CD4-positive, alpha-beta T cell (primary cell): ENCODE results near the gene NOTCH1. TPM values are rescaled to one million over a fixed set of nuclear protein-coding genes. Genes with fewer than 3 reads are reported as not detected.

Source experiments
- ATAC-seq: fragments of 200-7000 bp; cut with Tn5 transposase; one replicate; pipeline ENCODE4 v1.10.0; 2022; ENCODE audit warnings: mild to moderate bottlenecking; ENCODE audit not compliant: poor library complexity
- CTCF ChIA-PET: fragments of 350-600 bp; sonication (Branson Sonifier 250); formaldehyde crosslinking; loops from one replicate; lab custom pipeline; 2021; ENCODE audit warnings: antibody characterized with exemption, inconsistent platforms; lab: Charles Lee
- POLR2A ChIA-PET: fragments of 350-600 bp; sonication (Branson Sonifier 250); formaldehyde crosslinking; loops from one replicate; lab custom pipeline; 2021; ENCODE audit warnings: antibody characterized with exemption, inconsistent platforms; lab: Charles Lee
- DNase-seq, 14 experiments: peaks; one replicate each; pipeline ENCODE4 v3.0.0-alpha.2; 2013 to 2020; ENCODE audit warnings: mixed read lengths in 2 of 14
- H3K27ac ChIP-seq, 2 donors: one replicate each; pipeline versions ENCODE4 v1.5.1 to v1.7.0; 2013; ENCODE audit warnings: low read length in 2 of 2, low read depth in 1 of 2, mild to moderate bottlenecking in 1 of 2
- H3K27me3 ChIP-seq, 2 experiments: 1 replicate in 1 of 2; 2 replicates in 1 of 2; pipeline versions ENCODE4 v1.6.1 to v1.7.0; 2013; ENCODE audit warnings: low read length in 2 of 2, control low read depth in 1 of 2, mild to moderate bottlenecking in 1 of 2, moderate library complexity in 1 of 2; ENCODE audit not compliant: insufficient read depth in 2 of 2, control insufficient read depth in 1 of 2
- H3K36me3 ChIP-seq: one replicate; pipeline ENCODE4 v1.6.1; 2013; ENCODE audit warnings: low read length, control low read depth; ENCODE audit not compliant: insufficient read depth
- H3K4me1 ChIP-seq: one replicate; pipeline ENCODE4 v1.6.1; 2013; ENCODE audit warnings: low read length, control low read depth; ENCODE audit not compliant: insufficient read depth
- H3K4me3 ChIP-seq: one replicate; pipeline ENCODE4 v1.5.1; 2013; ENCODE audit warnings: mild to moderate bottlenecking, low read length, moderate library complexity
- H3K9me3 ChIP-seq, 2 experiments: 1 replicate in 1 of 2; 2 replicates in 1 of 2; pipeline versions ENCODE4 v1.6.1 to v1.7.0; 2013; ENCODE audit warnings: low read length in 2 of 2, mild to moderate bottlenecking in 2 of 2, control low read depth in 1 of 2, moderate library complexity in 1 of 2; ENCODE audit not compliant: control insufficient read depth in 1 of 2, insufficient read depth in 1 of 2
- H3K27ac Mint-ChIP-seq: one replicate; pipeline ENCODE4 v1.8.0; 2020; ENCODE audit warnings: mixed read lengths
- H3K27me3 Mint-ChIP-seq: one replicate; pipeline ENCODE4 v1.8.0; 2021; ENCODE audit warnings: mixed read lengths
- H3K36me3 Mint-ChIP-seq: one replicate; pipeline ENCODE4 v1.8.0; 2021; ENCODE audit warnings: low read depth, mixed read lengths
- H3K4me1 Mint-ChIP-seq: one replicate; pipeline ENCODE4 v1.8.0; 2021; ENCODE audit warnings: low read depth, mixed read lengths
- H3K4me3 Mint-ChIP-seq: one replicate; pipeline ENCODE4 v1.8.0; 2020; ENCODE audit warnings: mild to moderate bottlenecking, mixed read lengths
- H3K9me3 Mint-ChIP-seq: one replicate; pipeline ENCODE4 v1.8.0; 2020; ENCODE audit warnings: mixed read lengths
- CTCF ChIP-seq: fragments of 200-600 bp; IDR thresholded peaks from one replicate; pipeline ENCODE4 v1.8.0; 2022; ENCODE audit warnings: antibody characterized with exemption, mild to moderate bottlenecking
- intact Hi-C, 2 experiments: fragments of 100-400 bp; cut with DNase I in 1 of 2; cut with micrococcal nuclease in 1 of 2; formaldehyde crosslinking; loops; one replicate each; pipeline versions ENCODE4 v1.15.1 to v1.9.0; 2023 to 2025; cut with DNase I, micrococcal nuclease
- total RNA-seq, 174 experiments: library from RNA in 2 of 174; stranded (reverse) in 2 of 174; gene quantifications; one replicate each; pipeline ENCODE4 v1.2.3 and lab custom pipeline; 2021 to 2026

Gene NOTCH1
- total RNA-seq, 2 experiments from 2014 or later: 30.8 to 34.2 TPM

GRCh38 chr9:136465500-136466154 lies 80.2 kb downstream of the NOTCH1 start:
- H3K36me3 ChIP-seq: peaks cover 99% of the 10 kb centered on the region
- Mint-ChIP-seq H3K4me1 (no peaks in the 10 kb centered on the region), H3K27ac (no peak overlapping the region), H3K27me3 (no peaks in the 10 kb centered on the region), H3K4me3 (no peak overlapping the region), H3K9me3 (no peaks in the 10 kb centered on the region), H3K36me3 (peaks cover 96% of the 10 kb centered on the region)
- H3K9me3 ChIP-seq: no peaks in the 10 kb centered on the region
- CTCF ChIA-PET: no interaction called here
- H3K4me1 ChIP-seq: no peaks in the 10 kb centered on the region
- POLR2A ChIA-PET: no interaction called here
- DNase-seq (no peak), ATAC-seq (no peak)
- no peak overlapping the region for H3K4me3 ChIP-seq
- no peak for TF ChIP-seq CTCF
- no peaks in the 10 kb centered on the region for H3K27me3 ChIP-seq
- intact Hi-C loops: no loop called here
- H3K27ac ChIP-seq: no peak overlapping the region

- ChIA-PET CTCF (interaction anchor here (0.7 kb wide), 1 partner anchor 207 kb away, joined by 3 read pairs; no protein-coding TSS in a partner anchor), POLR2A (no interaction called here)
- no peaks in the 10 kb centered on the region for H3K27me3 ChIP-seq
- ATAC-seq (no peak), DNase-seq (no peak)
- Mint-ChIP-seq H3K4me1 (no peaks in the 10 kb centered on the region), H3K27ac (no peak overlapping the region), H3K9me3 (no peaks in the 10 kb centered on the region), H3K27me3 (no peaks in the 10 kb centered on the region), H3K36me3 (peaks cover 91% of the 10 kb centered on the region), H3K4me3 (no peak overlapping the region)
- no peaks in the 10 kb centered on the region for H3K4me1 ChIP-seq
- no peak overlapping the region for H3K27ac ChIP-seq
- intact Hi-C loops: no loop called here
- H3K4me3 ChIP-seq: no peak overlapping the region
- no peaks in the 10 kb centered on the region for H3K9me3 ChIP-seq
- peaks cover 99% of the 10 kb centered on the region for H3K36me3 ChIP-seq
- no peak for TF ChIP-seq CTCF
Measured at GRCh38 chr9:136464241-136464640, 81.6 kb downstream of the NOTCH1 start.

- Mint-ChIP-seq H3K9me3 (no peaks in the 10 kb centered on the region), H3K4me3 (no peak overlapping the region), H3K27ac (no peak overlapping the region), H3K4me1 (no peaks in the 10 kb centered on the region), H3K27me3 (no peaks in the 10 kb centered on the region), H3K36me3 (peaks cover 92% of the 10 kb centered on the region)
- no peaks in the 10 kb centered on the region for H3K9me3 ChIP-seq
- ChIA-PET CTCF (no interaction called here), POLR2A (no interaction called here)
- ATAC-seq: no peak
- no peak overlapping the region for H3K27ac ChIP-seq
- H3K4me1 ChIP-seq: no peaks in the 10 kb centered on the region
- no peaks in the 10 kb centered on the region for H3K27me3 ChIP-seq
- no peak for DNase-seq
- no peak for TF ChIP-seq CTCF
- H3K4me3 ChIP-seq: no peak overlapping the region
- intact Hi-C loops: no loop called here
- H3K36me3 ChIP-seq: peaks cover 99% of the 10 kb centered on the region
Measured at GRCh38 chr9:136463578-136463977, 82.3 kb downstream of the NOTCH1 start.
